ENCODE results near the gene TBC1D12.

Gene TBC1D12

GRCh38 chr10:94485094-94485493 is 82.8 kb downstream of the TBC1D12 start:
- no peaks in the 10 kb centered on the region for H3K4me1 ChIP-seq (ENCODE audit: control insufficient read depth, low read depth, low read length)
- no peaks in the 10 kb centered on the region for H3K79me2 ChIP-seq (ENCODE audit: control insufficient read depth, insufficient read depth, low read length)
- H3K27me3 ChIP-seq (ENCODE audit: insufficient read depth, low read length, poor library complexity), result no peaks in the 10 kb centered on the region
- H3K18ac ChIP-seq (ENCODE audit: low read length), result no peak overlapping the region
- H3K36me3 ChIP-seq (ENCODE audit: control insufficient read depth, insufficient read depth, low read length), result no peaks in the 10 kb centered on the region
- no peak overlapping the region for H3K4me2 ChIP-seq (ENCODE audit: low read length)
- H2BK15ac ChIP-seq (replicated peaks; ENCODE audit: low read depth), result no peak overlapping the region
- no peak overlapping the region for H3K23ac ChIP-seq (ENCODE audit: low read length)
- H3K4me3 ChIP-seq (ENCODE audit: low read length), result no peak overlapping the region
- no peak overlapping the region for H2BK5ac ChIP-seq (ENCODE audit: low read length)
- H3K9ac ChIP-seq (ENCODE audit: low read length), result no peak overlapping the region
- H3K27ac ChIP-seq (ENCODE audit: low read depth, low read length), result no peak overlapping the region
- no peak overlapping the region for H4K8ac ChIP-seq (ENCODE audit: low read depth, low read length)
- no peak for DNase-seq
- no CpG with 5 or more reads among the region's 1 CpG for WGBS (ENCODE audit: extremely low coverage, insufficient coverage, low lambda C conversion rate)
- no peak overlapping the region for H2BK120ac ChIP-seq (ENCODE audit: low read depth, low read length)
- no peak overlapping the region for H4K5ac ChIP-seq (ENCODE audit: low read length)
- H2AK5ac ChIP-seq (ENCODE audit: low read length), result no peak overlapping the region
- no peak overlapping the region for H3K4ac ChIP-seq (ENCODE audit: low read depth, low read length)
- no peak overlapping the region for H3K56ac ChIP-seq (ENCODE audit: low read length)
- no peaks in the 10 kb centered on the region for H3K79me1 ChIP-seq (ENCODE audit: low read length)

GRCh38 chr10:94487575-94487974 is 85.2 kb downstream of the TBC1D12 start:
- Histone ChIP-seq H3K27ac (ENCODE audit: low read depth, low read length) (no peak overlapping the region), H3K18ac (ENCODE audit: low read length) (no peak overlapping the region)

GRCh38 chr10:94489107-94489506 is 86.8 kb downstream of the TBC1D12 start:
- Histone ChIP-seq H2BK120ac (ENCODE audit: low read depth, low read length) (no peak overlapping the region), H3K4ac (ENCODE audit: low read depth, low read length) (no peak overlapping the region), H4K8ac (ENCODE audit: low read depth, low read length) (no peak overlapping the region), H3K27me3 (ENCODE audit: insufficient read depth, low read length, poor library complexity) (no peaks in the 10 kb centered on the region), H3K27ac (ENCODE audit: low read depth, low read length) (no peak overlapping the region), H3K4me1 (ENCODE audit: control insufficient read depth, low read depth, low read length) (no peaks in the 10 kb centered on the region), H3K79me2 (ENCODE audit: control insufficient read depth, insufficient read depth, low read length) (no peaks in the 10 kb centered on the region), H2AK5ac (ENCODE audit: low read length) (no peak overlapping the region), H2BK15ac (replicated peaks; ENCODE audit: low read depth) (no peak overlapping the region), H3K9ac (ENCODE audit: low read length) (no peak overlapping the region), H2BK5ac (ENCODE audit: low read length) (no peak overlapping the region), H3K36me3 (ENCODE audit: control insufficient read depth, insufficient read depth, low read length) (no peaks in the 10 kb centered on the region), H4K5ac (ENCODE audit: low read length) (no peak overlapping the region), H3K4me3 (ENCODE audit: low read length) (no peak overlapping the region), H3K4me2 (ENCODE audit: low read length) (no peak overlapping the region), H3K23ac (ENCODE audit: low read length) (no peak overlapping the region), H3K18ac (ENCODE audit: low read length) (no peak overlapping the region), H3K79me1 (ENCODE audit: low read length) (no peaks in the 10 kb centered on the region), H3K56ac (ENCODE audit: low read length) (no peak overlapping the region)
- no peak for DNase-seq
- WGBS (ENCODE audit: extremely low coverage, insufficient coverage, low lambda C conversion rate), result no CpG with 5 or more reads among the region's 4 CpGs

More at GRCh38 chr10:94487575-94487974, 85.2 kb downstream of the TBC1D12 start:
- no peak overlapping the region for H3K4ac ChIP-seq (ENCODE audit: low read depth, low read length)
- no peak overlapping the region for H4K8ac ChIP-seq (ENCODE audit: low read depth, low read length)
- H3K4me2 ChIP-seq (ENCODE audit: low read length), result no peak overlapping the region
- no peak overlapping the region for H3K23ac ChIP-seq (ENCODE audit: low read length)
- no peak for DNase-seq
- no peaks in the 10 kb centered on the region for H3K27me3 ChIP-seq (ENCODE audit: insufficient read depth, low read length, poor library complexity)
- H2AK5ac ChIP-seq (ENCODE audit: low read length), result no peak overlapping the region
- no peak overlapping the region for H4K5ac ChIP-seq (ENCODE audit: low read length)
- WGBS (ENCODE audit: extremely low coverage, insufficient coverage, low lambda C conversion rate), result no CpG with 5 or more reads among the region's 3 CpGs
- H3K4me3 ChIP-seq (ENCODE audit: low read length), result no peak overlapping the region
- no peaks in the 10 kb centered on the region for H3K4me1 ChIP-seq (ENCODE audit: control insufficient read depth, low read depth, low read length)
- no peak overlapping the region for H3K9ac ChIP-seq (ENCODE audit: low read length)
- no peaks in the 10 kb centered on the region for H3K36me3 ChIP-seq (ENCODE audit: control insufficient read depth, insufficient read depth, low read length)
- H2BK120ac ChIP-seq (ENCODE audit: low read depth, low read length), result no peak overlapping the region
- no peak overlapping the region for H3K56ac ChIP-seq (ENCODE audit: low read length)
- H2BK15ac ChIP-seq (replicated peaks; ENCODE audit: low read depth), result no peak overlapping the region
- H3K79me2 ChIP-seq (ENCODE audit: control insufficient read depth, insufficient read depth, low read length), result no peaks in the 10 kb centered on the region
- H3K79me1 ChIP-seq (ENCODE audit: low read length), result no peaks in the 10 kb centered on the region
- H2BK5ac ChIP-seq (ENCODE audit: low read length), result no peak overlapping the region

- Histone ChIP-seq H3K79me1 (ENCODE audit: low read length) (no peaks in the 10 kb centered on the region), H3K4ac (ENCODE audit: low read depth, low read length) (no peak overlapping the region)
Measured at GRCh38 chr10:94489976-94490788, 87.8 kb downstream of the TBC1D12 start.

GRCh38 chr10:94490789-94491039 is 88.4 kb downstream of the TBC1D12 start:
- Histone ChIP-seq H3K79me1 (ENCODE audit: low read length) (no peaks in the 10 kb centered on the region), H2BK5ac (ENCODE audit: low read length) (no peak overlapping the region), H3K4me2 (ENCODE audit: low read length) (no peak overlapping the region), H3K36me3 (ENCODE audit: control insufficient read depth, insufficient read depth, low read length) (no peaks in the 10 kb centered on the region), H3K18ac (ENCODE audit: low read length) (no peak overlapping the region), H2AK5ac (ENCODE audit: low read length) (no peak overlapping the region), H4K5ac (ENCODE audit: low read length) (no peak overlapping the region), H2BK15ac (replicated peaks; ENCODE audit: low read depth) (no peak overlapping the region), H4K8ac (ENCODE audit: low read depth, low read length) (no peak overlapping the region), H3K79me2 (ENCODE audit: control insufficient read depth, insufficient read depth, low read length) (no peaks in the 10 kb centered on the region), H3K56ac (ENCODE audit: low read length) (no peak overlapping the region), H3K4me3 (ENCODE audit: low read length) (no peak overlapping the region), H3K23ac (ENCODE audit: low read length) (no peak overlapping the region), H3K4ac (ENCODE audit: low read depth, low read length) (no peak overlapping the region), H2BK120ac (ENCODE audit: low read depth, low read length) (no peak overlapping the region), H3K27ac (ENCODE audit: low read depth, low read length) (no peak overlapping the region), H3K9ac (ENCODE audit: low read length) (no peak overlapping the region), H3K27me3 (ENCODE audit: insufficient read depth, low read length, poor library complexity) (no peaks in the 10 kb centered on the region), H3K4me1 (ENCODE audit: control insufficient read depth, low read depth, low read length) (no peaks in the 10 kb centered on the region)
- no peak for DNase-seq

More at GRCh38 chr10:94489976-94490788, 87.8 kb downstream of the TBC1D12 start:
- Histone ChIP-seq H3K23ac (ENCODE audit: low read length) (no peak overlapping the region), H3K79me2 (ENCODE audit: control insufficient read depth, insufficient read depth, low read length) (no peaks in the 10 kb centered on the region), H2BK5ac (ENCODE audit: low read length) (no peak overlapping the region), H2BK120ac (ENCODE audit: low read depth, low read length) (no peak overlapping the region), H2AK5ac (ENCODE audit: low read length) (no peak overlapping the region), H4K5ac (ENCODE audit: low read length) (no peak overlapping the region), H3K18ac (ENCODE audit: low read length) (no peak overlapping the region), H3K56ac (ENCODE audit: low read length) (no peak overlapping the region), H3K27ac (ENCODE audit: low read depth, low read length) (no peak overlapping the region), H3K4me2 (ENCODE audit: low read length) (no peak overlapping the region), H2BK15ac (replicated peaks; ENCODE audit: low read depth) (no peak overlapping the region), H3K4me3 (ENCODE audit: low read length) (no peak overlapping the region), H3K36me3 (ENCODE audit: control insufficient read depth, insufficient read depth, low read length) (no peaks in the 10 kb centered on the region), H3K9ac (ENCODE audit: low read length) (no peak overlapping the region), H4K8ac (ENCODE audit: low read depth, low read length) (no peak overlapping the region), H3K4me1 (ENCODE audit: control insufficient read depth, low read depth, low read length) (no peaks in the 10 kb centered on the region), H3K27me3 (ENCODE audit: insufficient read depth, low read length, poor library complexity) (no peaks in the 10 kb centered on the region)
- no CpG with 5 or more reads among the region's 3 CpGs for WGBS (ENCODE audit: extremely low coverage, insufficient coverage, low lambda C conversion rate)
- no peak for DNase-seq

- Histone ChIP-seq H2BK5ac (ENCODE audit: low read length) (no peak overlapping the region), H2AK5ac (ENCODE audit: low read length) (no peak overlapping the region), H3K9ac (ENCODE audit: low read length) (no peak overlapping the region), H3K18ac (ENCODE audit: low read length) (no peak overlapping the region), H4K5ac (ENCODE audit: low read length) (no peak overlapping the region), H3K79me1 (ENCODE audit: low read length) (no peaks in the 10 kb centered on the region), H3K4me3 (ENCODE audit: low read length) (no peak overlapping the region), H3K36me3 (ENCODE audit: control insufficient read depth, insufficient read depth, low read length) (no peaks in the 10 kb centered on the region), H3K4me1 (ENCODE audit: control insufficient read depth, low read depth, low read length) (no peaks in the 10 kb centered on the region), H3K4ac (ENCODE audit: low read depth, low read length) (no peak overlapping the region), H3K27me3 (ENCODE audit: insufficient read depth, low read length, poor library complexity) (no peaks in the 10 kb centered on the region), H2BK15ac (replicated peaks; ENCODE audit: low read depth) (no peak overlapping the region), H3K56ac (ENCODE audit: low read length) (no peak overlapping the region), H2BK120ac (ENCODE audit: low read depth, low read length) (no peak overlapping the region), H3K4me2 (ENCODE audit: low read length) (no peak overlapping the region), H3K23ac (ENCODE audit: low read length) (no peak overlapping the region), H4K8ac (ENCODE audit: low read depth, low read length) (no peak overlapping the region), H3K79me2 (ENCODE audit: control insufficient read depth, insufficient read depth, low read length) (no peaks in the 10 kb centered on the region), H3K27ac (ENCODE audit: low read depth, low read length) (no peak overlapping the region)
- no peak for DNase-seq
- no CpG with 5 or more reads among the region's 2 CpGs for WGBS (ENCODE audit: extremely low coverage, insufficient coverage, low lambda C conversion rate)
Measured at GRCh38 chr10:94493463-94493862, 91.1 kb downstream of the TBC1D12 start.
